ENCODE measurements around the gene JCHAIN.
"Not testable (repeated sequence)": the region's sequence is repeated elsewhere in the genome, so short reads cannot be mapped to it uniquely, and the experiment has no call there.

Gene JCHAIN

GRCh38 chr4:70658418-70658817 is 7.9 kb downstream of the JCHAIN start:
- TF ChIP-seq CTCF (IDR thresholded peaks at IDR 0.05; ENCODE audit: low read depth, low read length), result no peak
- no peak for DNase-seq (ENCODE audit: extremely low read depth, low read depth)

GRCh38 chr4:70657326-70657725 is 9.0 kb downstream of the JCHAIN start:
- no peak for TF ChIP-seq CTCF (IDR thresholded peaks at IDR 0.05; ENCODE audit: low read depth, low read length)

GRCh38 chr4:70654605-70655011 is 11.7 kb downstream of the JCHAIN start:
- no peak for TF ChIP-seq CTCF (IDR thresholded peaks at IDR 0.05; ENCODE audit: low read depth, low read length)
- DNase-seq (ENCODE audit: extremely low read depth, low read depth), result no peak

More at GRCh38 chr4:70657326-70657725, 9.0 kb downstream of the JCHAIN start:
- no peak for DNase-seq (ENCODE audit: extremely low read depth, low read depth)

- peak; percentile 40 for TF ChIP-seq CTCF (IDR thresholded peaks at IDR 0.05; ENCODE audit: low read depth, low read length)
- no peak for DNase-seq (ENCODE audit: extremely low read depth, low read depth)
These were observed 14.3 kb downstream of the JCHAIN start for GRCh38 chr4:70651864-70652506.

- DNase-seq (ENCODE audit: extremely low read depth, low read depth), result not testable (repeated sequence)
These were observed 15.6 kb downstream of the JCHAIN start for GRCh38 chr4:70650741-70651140.

GRCh38 chr4:70640192-70640591 is 26.1 kb downstream of the JCHAIN start:
- no peak for DNase-seq (ENCODE audit: extremely low read depth, low read depth)
- no peak for TF ChIP-seq CTCF (IDR thresholded peaks at IDR 0.05; ENCODE audit: low read depth, low read length)

GRCh38 chr4:70637239-70637913 is 28.9 kb downstream of the JCHAIN start:
- no peak for DNase-seq (ENCODE audit: extremely low read depth, low read depth)
- TF ChIP-seq CTCF (IDR thresholded peaks at IDR 0.05; ENCODE audit: low read depth, low read length), result no peak

GRCh38 chr4:70634482-70634881 is 31.8 kb downstream of the JCHAIN start:
- DNase-seq (ENCODE audit: extremely low read depth, low read depth), result no peak
- no peak for TF ChIP-seq CTCF (IDR thresholded peaks at IDR 0.05; ENCODE audit: low read depth, low read length)

Data from AG09319 (cell line).